Activated naive CD4-positive, alpha-beta T cell treated with anti-CD3 and anti-CD28 coated beads, Interleukin-2, amount 50 U/mL, for 72 hours (primary cell): ENCODE measurements around the gene NUDT7. TPM values are rescaled to one million over a fixed set of nuclear protein-coding genes. Genes with fewer than 3 reads are reported as not detected.

ENCODE experiments used
- ATAC-seq, 2 donors: fragments of 150-1000 bp; cut with Tn5 transposase; 2 replicates each; pipeline ENCODE4 v1.10.0; 2021; ENCODE audit warnings: mild to moderate bottlenecking in 2 of 2, moderate library complexity in 2 of 2
- DNase-seq, 2 donors: peaks; one replicate each; pipeline ENCODE4 v3.0.0; 2021 to 2022; ENCODE audit warnings: low spot score in 2 of 2
- H3K27ac Mint-ChIP-seq, 2 donors: one replicate each; pipeline ENCODE4 v1.8.0; 2022; ENCODE audit warnings: mild to moderate bottlenecking in 2 of 2, mixed read lengths in 2 of 2
- H3K36me3 Mint-ChIP-seq, 2 donors: one replicate each; pipeline ENCODE4 v1.8.0; 2022; ENCODE audit warnings: mixed read lengths in 2 of 2
- H3K9me3 Mint-ChIP-seq, 2 donors: one replicate each; pipeline ENCODE4 v1.8.0; 2022; ENCODE audit warnings: mixed read lengths in 2 of 2
- total RNA-seq, 2 donors: library from RNA; stranded (reverse); gene quantifications; one replicate each; pipeline ENCODE4 v1.2.3, GENCODE V29; 2022

Gene NUDT7
- total RNA-seq, 2 donors from 2014 or later, result 5.2 to 6.7 TPM

GRCh38 chr16:77788181-77789084, 66.1 kb downstream of the NUDT7 start, which contains the start of gene VAT1L:
TSS of gene VAT1L (plus strand) at chr16:77788564. CDS start at chr16:77788683, 119 bp downstream.
- ATAC-seq (peak in 1 of 2 donors; percentile 79), DNase-seq (peak in 1 of 2 donors; percentile 10)
- no peaks in the 10 kb centered on the region for H3K36me3 Mint-ChIP-seq
- H3K27ac Mint-ChIP-seq, result no peak within 1 kb of the TSS
- no peaks in the 10 kb centered on the region for H3K9me3 Mint-ChIP-seq

- DNase-seq, result no peak
- ATAC-seq, result peak in 1 of 2 donors; percentile 11
- Mint-ChIP-seq H3K27ac (no peak overlapping the region), H3K36me3 (no peaks in the 10 kb centered on the region), H3K9me3 (no peaks in the 10 kb centered on the region)
These were observed 67.0 kb downstream of the NUDT7 start for GRCh38 chr16:77789085-77790008.

- DNase-seq (no peak), ATAC-seq (no peak)
- Mint-ChIP-seq H3K27ac (no peak overlapping the region), H3K36me3 (no peaks in the 10 kb centered on the region), H3K9me3 (no peaks in the 10 kb centered on the region)
These were observed 67.7 kb downstream of the NUDT7 start for GRCh38 chr16:77790009-77790372.

- Mint-ChIP-seq H3K9me3 (no peaks in the 10 kb centered on the region), H3K27ac (no peak overlapping the region), H3K36me3 (no peaks in the 10 kb centered on the region)
- no peak for DNase-seq
- no peak for ATAC-seq
These were observed 68.6 kb downstream of the NUDT7 start for GRCh38 chr16:77790912-77791311.

Other genes with a start within 250 kb of the NUDT7 start
- not detected for gene VAT1L, start 66.0 kb downstream of the NUDT7 start, total RNA-seq